Erythroblast (primary cell): ENCODE results near the gene KLHDC3.
"Not testable (repeated sequence)": the region's sequence is repeated elsewhere in the genome, so short reads cannot be mapped to it uniquely, and the experiment has no call there.

Experiments
- DNase-seq, 2 experiments: peaks; one replicate each; lab custom pipeline; 2025; lab: John Stamatoyannopoulos, UW
- GATA1 ChIP-seq: IDR thresholded peaks from 2 replicates; pipeline ENCODE4 v1.6.1; 2011; ENCODE audit warnings: low read depth, mild to moderate bottlenecking, control low read depth, low read length, moderate library complexity
- POLR2A ChIP-seq: IDR thresholded peaks from 2 replicates; pipeline ENCODE4 v1.6.1; 2011; ENCODE audit warnings: mild to moderate bottlenecking, low read length

Gene KLHDC3

DNA sequence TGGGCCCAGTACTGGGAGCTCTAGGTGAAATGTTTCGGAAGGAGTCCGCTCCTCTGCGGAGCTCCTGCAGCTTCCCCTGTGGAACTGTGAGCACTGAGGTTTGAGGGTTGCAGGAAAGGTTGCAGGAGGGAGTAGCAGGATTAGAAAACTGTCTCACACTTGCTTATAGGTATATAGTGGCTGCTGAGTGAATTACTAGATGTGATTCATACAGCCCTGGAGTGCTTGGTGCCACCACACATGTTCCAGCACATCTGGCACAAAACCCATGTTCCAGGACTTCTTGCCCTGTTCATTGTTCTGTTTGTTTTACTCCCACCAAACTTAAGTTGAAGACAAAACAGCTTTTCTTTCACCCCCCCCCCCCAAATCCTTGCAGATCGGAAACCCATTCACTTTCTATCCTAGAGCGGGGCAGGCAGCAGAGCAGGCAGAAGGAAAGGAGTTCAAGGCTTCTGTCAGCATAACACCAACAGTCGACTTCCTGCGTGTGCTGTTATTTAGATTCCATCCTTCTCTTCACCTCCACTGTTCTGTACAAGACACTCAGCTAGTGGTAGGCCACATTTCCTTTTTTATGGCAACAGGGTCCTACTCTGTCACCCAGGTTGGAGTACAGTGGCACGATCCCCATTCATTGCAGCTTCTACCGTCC, 34.4 kb upstream of the KLHDC3 start:
- TF ChIP-seq POLR2A (peak; percentile 0), GATA1 (no peak)
- no peak for DNase-seq

DNA sequence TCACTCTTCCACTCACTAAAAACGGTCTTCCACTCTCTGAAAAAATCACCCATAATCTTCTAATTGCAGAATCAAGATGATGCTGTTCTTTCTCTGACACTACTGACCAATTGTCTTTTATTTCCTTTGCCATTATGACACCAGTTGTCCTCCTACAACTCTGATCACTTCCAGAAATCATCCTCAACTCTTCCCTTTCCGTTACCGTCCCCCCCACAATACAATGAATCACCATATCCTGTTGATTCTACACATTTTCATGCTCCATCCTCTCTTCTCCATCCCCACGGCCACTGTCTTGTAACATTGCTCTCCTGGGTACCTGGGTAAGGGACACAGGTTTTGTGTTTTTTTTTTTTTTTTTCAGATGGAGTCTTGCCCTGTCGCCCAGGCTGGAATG, 32.2 kb upstream of the KLHDC3 start:
- TF ChIP-seq POLR2A (no peak), GATA1 (no peak)
- no peak for DNase-seq

DNA sequence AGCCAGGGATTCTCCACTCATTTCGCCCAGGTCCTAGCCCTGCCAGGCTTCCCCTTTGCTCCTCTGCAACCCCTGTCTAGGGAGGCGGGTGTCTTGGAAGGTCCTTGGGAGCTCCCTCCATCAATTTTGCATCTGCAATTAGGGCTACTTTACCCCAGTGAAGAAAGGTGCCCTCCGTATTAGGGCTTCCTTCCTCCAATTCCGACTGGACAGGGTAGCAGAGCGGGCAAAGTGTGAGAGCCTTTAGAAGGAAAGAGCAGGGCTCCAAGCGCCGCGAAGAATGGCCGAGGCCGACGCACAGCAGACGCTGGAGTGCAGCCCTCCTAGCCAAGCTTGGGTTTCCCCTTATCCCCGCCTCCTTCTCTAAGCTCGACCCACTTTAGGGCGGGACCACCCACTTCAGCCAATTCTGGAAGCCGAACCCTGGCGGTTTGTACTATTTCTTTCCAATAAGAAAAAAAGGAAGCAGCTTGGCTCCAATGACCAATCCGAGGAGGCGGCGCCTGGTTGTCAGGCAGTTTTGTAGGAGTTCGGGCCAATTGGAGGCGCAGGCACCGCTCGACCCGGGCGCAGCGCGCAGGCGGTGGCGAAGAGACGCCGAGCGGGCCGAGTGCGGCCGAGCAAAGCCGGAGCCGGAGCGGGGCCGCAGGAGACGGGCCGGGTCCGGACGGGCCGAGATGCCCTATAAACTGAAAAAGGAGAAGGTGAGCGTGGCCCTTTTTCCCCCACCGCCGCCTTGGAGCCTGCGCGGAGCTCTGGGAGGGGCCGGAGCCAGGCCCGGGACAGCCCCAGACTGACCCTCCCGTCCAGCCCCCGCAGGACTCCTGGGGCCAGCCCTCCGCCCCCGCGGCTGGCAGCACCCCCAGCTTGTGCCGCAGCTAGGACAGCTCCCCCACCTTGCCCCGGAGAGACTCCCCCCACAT, 29.8 kb upstream of the KLHDC3 start, which contains the start of gene PPP2R5D:
Gene PPP2R5D, plus strand, starts transcription at position 570 of the 923 bp plus-strand sequence. Its CDS starts 108 bp downstream, at position 678.
- TF ChIP-seq GATA1 (no peak), POLR2A (peak; percentile 90)
- DNase-seq = peak; percentile 98

DNA sequence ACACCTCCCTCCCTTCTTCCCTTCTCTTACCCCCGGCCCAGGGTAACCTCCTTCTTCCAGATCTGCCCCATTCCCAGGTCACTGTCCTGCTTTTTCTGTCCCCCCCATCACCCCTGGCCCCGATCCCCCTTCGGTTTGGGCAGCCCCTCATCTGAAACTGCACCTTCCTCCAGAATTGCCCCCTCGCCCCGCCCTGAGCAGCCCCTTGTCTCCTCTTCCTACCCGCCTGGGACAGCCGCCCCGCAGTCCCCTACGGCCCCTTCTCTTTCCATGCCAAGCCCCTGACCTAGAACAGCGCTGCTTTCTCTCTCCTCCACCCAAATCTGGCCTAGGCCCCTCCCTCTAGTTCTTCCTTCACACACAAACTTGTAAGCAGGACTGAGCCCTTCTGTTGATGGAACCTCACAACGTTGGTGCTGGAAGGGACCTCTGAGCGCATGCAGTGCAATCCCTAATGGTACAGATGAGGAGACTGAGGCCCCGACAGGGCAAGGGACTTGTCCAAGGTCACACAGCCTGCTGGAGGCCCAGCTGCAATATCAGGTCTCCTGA, 29.0 kb upstream of the KLHDC3 start:
- DNase-seq = peak; percentile 26 to 45

DNA sequence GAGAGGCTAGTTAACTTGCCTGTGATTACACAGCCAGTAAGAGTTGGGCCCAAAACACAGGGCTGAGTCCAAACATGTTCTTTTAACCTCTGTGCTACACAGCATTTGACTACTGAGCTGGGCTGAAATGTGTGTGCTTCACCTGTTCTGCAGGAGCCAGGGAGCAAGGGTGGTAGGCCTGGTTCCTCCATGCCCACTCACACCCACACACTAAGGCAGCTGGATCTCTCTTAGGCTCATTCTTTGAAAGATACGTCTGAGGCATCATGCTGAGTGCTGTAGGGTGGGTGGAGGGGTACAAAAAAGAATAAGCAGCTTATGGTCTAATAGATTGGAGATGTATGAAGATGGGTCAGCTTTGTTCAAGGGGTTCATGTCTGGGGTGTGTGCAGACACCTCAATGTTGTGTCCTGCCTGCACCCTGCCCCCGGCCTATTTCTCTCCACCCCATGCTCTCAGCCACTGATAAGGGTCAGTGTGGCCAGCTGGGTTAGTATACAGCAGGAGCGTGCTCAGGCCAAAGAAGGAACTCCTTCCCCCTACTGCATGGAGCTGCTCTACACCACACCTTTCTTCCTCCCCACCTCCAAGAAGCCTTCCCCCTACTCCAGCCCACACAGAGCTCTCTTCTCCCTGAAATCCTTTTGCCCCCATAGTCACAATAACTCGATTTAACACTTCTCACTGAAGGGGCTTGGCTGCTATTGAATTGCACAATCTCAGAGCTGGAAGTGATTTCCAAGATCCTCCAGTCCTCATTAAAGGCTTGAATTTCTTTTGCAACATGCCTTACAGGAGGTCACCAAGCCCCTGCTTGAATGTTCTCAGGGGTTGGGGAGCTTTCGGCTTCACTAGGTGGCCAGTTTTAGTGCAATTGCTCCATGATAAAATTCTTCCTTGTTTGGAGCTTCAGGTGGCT, 26.3 kb upstream of the KLHDC3 start:
- no peak for TF ChIP-seq GATA1
- TF ChIP-seq POLR2A = no peak
- DNase-seq = peak; percentile 30 to 53

More for the DNA sequence above, 29.0 kb upstream of the KLHDC3 start:
- TF ChIP-seq GATA1 (no peak), POLR2A (no peak)

DNA sequence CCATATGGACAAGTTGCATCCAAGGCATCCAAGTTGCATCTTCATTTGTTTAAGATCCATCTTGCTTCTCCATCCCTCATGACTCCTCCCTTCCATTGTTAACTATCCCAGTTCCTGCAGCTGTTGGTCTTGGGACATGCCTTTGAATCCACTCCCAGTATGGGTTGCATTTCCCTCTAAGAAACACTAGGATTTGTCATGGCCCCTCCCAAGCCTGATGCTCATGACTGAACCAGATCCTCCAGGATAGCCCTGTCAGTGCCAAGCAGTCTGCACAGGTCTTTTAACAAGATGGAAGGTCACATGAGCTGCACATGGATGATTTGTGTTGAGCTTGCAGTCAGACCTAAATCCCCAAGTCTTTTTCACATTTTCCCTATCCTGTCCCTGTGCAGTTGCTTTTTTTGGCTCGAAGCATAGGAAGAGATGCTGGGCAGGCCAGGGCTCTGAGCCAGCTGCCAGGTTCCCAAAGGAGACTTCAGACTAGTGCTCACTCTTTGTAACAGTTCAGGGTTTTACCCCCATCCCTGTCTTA, 25.5 kb upstream of the KLHDC3 start:
- TF ChIP-seq POLR2A (no peak), GATA1 (no peak)
- no peak for DNase-seq

DNA sequence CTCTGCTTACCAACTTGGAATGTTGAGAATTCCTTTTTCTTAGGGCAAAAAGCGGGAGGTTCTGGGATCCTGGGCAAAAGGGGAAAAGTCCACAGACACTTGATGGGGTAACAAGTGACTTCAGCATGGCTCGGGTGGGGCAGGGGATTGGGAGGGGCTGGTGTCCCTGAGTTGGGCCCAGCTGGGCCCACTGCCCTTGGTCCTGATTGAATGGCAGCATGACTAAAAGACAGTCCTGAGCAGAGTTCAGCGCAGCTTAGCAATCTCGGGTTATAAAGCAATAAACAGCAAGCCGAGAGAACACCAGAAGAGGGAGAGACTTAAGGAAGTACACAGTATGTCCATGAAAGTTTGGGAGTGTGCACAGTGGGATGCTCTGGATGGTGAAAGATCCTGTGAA, 24.1 kb upstream of the KLHDC3 start:
- TF ChIP-seq GATA1 (no peak), POLR2A (no peak)
- no peak for DNase-seq

DNA sequence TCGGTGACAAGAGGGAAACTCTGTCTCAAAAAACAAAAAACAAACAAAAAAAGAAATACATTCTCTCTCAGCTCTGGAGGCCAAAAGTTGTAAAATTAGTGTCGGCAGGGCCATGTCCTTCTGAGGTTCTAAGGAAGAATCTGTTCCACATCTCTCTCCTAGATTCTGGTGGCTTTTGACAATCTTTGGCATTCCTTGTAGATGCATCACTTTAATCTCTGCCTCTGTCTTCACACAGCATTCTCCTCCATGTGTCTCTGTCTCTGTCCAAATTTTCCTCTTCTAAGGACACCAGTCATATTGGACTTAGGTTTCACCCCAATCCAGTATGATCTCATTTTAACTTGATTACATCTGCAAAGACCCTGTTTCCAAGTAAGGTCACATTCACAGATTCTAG, 20.6 kb upstream of the KLHDC3 start:
- TF ChIP-seq GATA1 (no peak), POLR2A (no peak)
- DNase-seq = no peak

DNA sequence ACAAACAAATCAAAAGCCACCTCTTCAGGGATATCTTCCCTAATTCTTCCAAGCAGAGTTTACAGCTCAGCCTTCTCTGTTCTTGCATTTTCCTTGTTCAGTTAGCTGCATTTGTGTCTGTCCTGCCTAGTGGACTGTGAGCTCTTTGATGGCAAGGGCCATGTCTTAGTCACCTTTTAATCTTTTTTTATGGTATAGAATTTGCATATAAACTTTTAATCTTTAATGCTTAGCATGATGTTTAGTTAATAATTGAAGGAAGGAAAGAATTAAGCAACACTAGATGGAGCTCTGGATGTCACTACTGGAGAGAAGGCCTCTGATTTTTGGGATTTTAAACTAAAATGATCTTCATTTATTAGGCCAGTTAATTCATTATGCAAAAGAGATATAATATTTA, 17.5 kb upstream of the KLHDC3 start:
- no peak for DNase-seq
- TF ChIP-seq POLR2A (no peak), GATA1 (no peak)

DNA sequence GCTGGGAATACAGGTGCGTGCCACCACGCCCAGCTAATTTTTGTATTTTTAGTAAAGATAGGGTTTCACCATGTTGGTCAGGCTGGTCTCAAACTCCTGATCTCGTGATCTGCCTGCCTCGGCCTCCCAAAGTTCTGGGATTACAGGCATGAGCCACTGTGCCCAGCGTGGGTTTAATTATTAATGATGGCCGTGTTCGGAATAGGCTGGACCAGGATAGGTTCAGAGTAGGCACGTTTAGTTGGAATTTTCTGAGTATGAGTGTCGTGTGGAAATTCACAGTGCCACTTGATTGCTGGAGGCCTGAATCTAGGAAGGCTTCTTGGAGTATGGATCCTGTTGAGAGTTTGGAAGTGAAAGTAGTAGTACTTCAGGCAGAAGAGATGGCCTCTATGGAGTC, 15.8 kb upstream of the KLHDC3 start:
- not testable (repeated sequence) for DNase-seq

DNA sequence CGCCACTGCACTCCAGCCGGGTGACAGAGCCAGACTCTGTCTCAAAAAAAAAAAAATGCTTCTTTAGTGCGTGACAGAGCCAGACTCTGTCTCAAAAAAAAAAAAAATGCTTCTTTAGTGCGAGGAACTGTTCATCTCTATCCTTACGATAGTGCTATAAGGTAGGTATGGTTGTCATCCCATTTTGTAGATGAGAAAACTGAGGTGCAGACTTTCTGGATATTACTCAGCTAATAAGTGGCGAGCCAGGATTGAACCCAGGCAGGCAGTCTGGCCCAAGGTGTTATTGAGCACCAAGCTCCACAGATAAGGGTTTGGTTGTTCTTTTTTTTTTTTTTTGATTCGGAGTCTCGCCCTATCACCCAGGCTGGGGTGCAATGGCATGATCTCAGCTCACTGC, 12.2 kb upstream of the KLHDC3 start:
- no peak for DNase-seq
- no peak for TF ChIP-seq GATA1
- no peak for TF ChIP-seq POLR2A

DNA sequence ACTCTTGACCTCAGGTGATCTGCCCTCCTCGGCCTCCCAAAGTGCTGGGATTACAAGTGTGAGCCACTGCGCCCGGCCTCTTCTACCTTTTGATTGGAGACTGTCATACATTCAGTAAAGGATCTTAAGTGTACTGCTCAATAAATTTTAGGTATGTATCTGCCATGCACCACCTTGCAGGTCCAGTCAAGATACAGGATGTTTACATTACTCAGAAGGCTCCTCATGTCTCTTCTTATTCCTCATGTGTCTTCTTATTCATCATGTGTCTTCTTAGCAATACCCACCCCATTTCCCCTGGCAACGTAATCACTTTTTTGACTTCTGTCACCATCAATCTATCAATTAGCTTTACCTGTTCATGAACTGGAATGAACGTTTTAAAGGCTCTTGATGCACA, 8.2 kb upstream of the KLHDC3 start:
- no peak for DNase-seq

DNA sequence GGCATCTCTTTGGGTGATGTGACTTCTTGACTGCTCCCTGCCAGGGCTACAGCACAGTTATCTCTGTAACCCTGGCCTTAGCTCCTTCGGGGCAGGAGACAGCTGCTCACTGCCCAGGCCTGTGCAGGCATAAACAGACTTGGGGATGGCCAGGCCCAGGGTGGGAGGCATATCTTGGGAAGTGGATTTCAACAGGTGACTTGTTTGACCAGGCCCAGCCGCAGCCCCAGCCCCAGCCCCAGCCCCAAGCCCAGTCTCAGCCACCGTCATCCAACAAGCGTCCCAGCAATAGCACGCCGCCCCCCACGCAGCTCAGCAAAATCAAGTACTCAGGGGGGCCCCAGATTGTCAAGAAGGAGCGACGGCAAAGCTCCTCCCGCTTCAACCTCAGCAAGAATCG, 7.8 kb upstream of the KLHDC3 start:
- DNase-seq = no peak
- no peak for TF ChIP-seq GATA1
- no peak for TF ChIP-seq POLR2A

More for the DNA sequence above, 8.2 kb upstream of the KLHDC3 start:
- TF ChIP-seq GATA1 (no peak), POLR2A (no peak)
